Keratinocyte (primary cell): ENCODE measurements around the gene SLC25A21. TPM values are rescaled to one million over a fixed set of nuclear protein-coding genes. Genes with fewer than 3 reads are reported as not detected.

ENCODE experiments used
- DNase-seq: peaks from one replicate; pipeline ENCODE4 v3.0.0-alpha.2; 2011; ENCODE audit warnings: low read depth, missing footprints, low spot score
- FAIRE-seq: peaks from 2 replicates; lab custom pipeline; 2011; peaks lifted over from hg19 to GRCh38; lab: Jason Lieb, UNC
- H2AFZ ChIP-seq: 2 replicates; pipeline ENCODE4 v1.6.0; 2012; ENCODE audit warnings: low read length, control low read depth, inconsistent platforms; ENCODE audit not compliant: control insufficient read depth
- H3K27ac ChIP-seq: 2 replicates; pipeline ENCODE4 v1.5.1; 2011; ENCODE audit warnings: low read length; ENCODE audit not compliant: control insufficient read depth, insufficient read depth
- H3K27me3 ChIP-seq: 3 replicates; pipeline ENCODE4 v1.6.0; 2011; ENCODE audit warnings: low read length; ENCODE audit not compliant: control insufficient read depth, insufficient read depth; ENCODE audit errors: extremely low read depth
- H3K36me3 ChIP-seq, 2 experiments: 2 replicates in 1 of 2; 3 replicates in 1 of 2; pipeline ENCODE4 v1.5.1; 2011; ENCODE audit warnings: low read length in 2 of 2, mild to moderate bottlenecking in 1 of 2; ENCODE audit not compliant: control insufficient read depth in 2 of 2, insufficient read depth in 2 of 2; ENCODE audit errors: extremely low read depth in 1 of 2
- H3K4me1 ChIP-seq: 3 replicates; pipeline ENCODE4 v1.5.1; 2011; ENCODE audit warnings: low read length; ENCODE audit not compliant: control insufficient read depth, insufficient read depth; ENCODE audit errors: extremely low read depth
- H3K4me2 ChIP-seq: 3 replicates; pipeline ENCODE4 v1.6.0; 2011; ENCODE audit warnings: low read depth, low read length; ENCODE audit not compliant: control insufficient read depth, insufficient read depth; ENCODE audit errors: extremely low read depth
- H3K4me3 ChIP-seq, 3 experiments: fragments of 200-600 bp in 1 of 3; sonication (generic) in 1 of 3; 2 replicates in 2 of 3; 3 replicates in 1 of 3; pipeline ENCODE4 v1.5.1; 2011 to 2016; ENCODE audit warnings: low read length in 3 of 3, mild to moderate bottlenecking in 3 of 3, control low read depth in 2 of 3, inconsistent platforms in 1 of 3, low read depth in 1 of 3, mixed read lengths in 1 of 3, mixed run types in 1 of 3, moderate library complexity in 1 of 3; ENCODE audit not compliant: control insufficient read depth in 2 of 3, insufficient read depth in 2 of 3; ENCODE audit errors: extremely low read depth in 1 of 3
- H3K79me2 ChIP-seq: 2 replicates; pipeline ENCODE4 v1.6.0; 2012; ENCODE audit warnings: low read length; ENCODE audit not compliant: control insufficient read depth, insufficient read depth
- H3K9ac ChIP-seq: 3 replicates; pipeline ENCODE4 v1.6.0; 2011; ENCODE audit warnings: low read length; ENCODE audit not compliant: control insufficient read depth, insufficient read depth; ENCODE audit errors: extremely low read depth
- H3K9me1 ChIP-seq: 3 replicates; pipeline ENCODE4 v1.6.0; 2011; ENCODE audit warnings: low read length; ENCODE audit not compliant: control insufficient read depth, insufficient read depth; ENCODE audit errors: extremely low read depth
- H3K9me3 ChIP-seq: 2 replicates; pipeline ENCODE4 v1.5.1; 2012; ENCODE audit warnings: low read depth, low read length; ENCODE audit not compliant: control insufficient read depth
- H4K20me1 ChIP-seq: 3 replicates; pipeline ENCODE4 v1.6.0; 2011; ENCODE audit warnings: low read length; ENCODE audit not compliant: control insufficient read depth, insufficient read depth; ENCODE audit errors: extremely low read depth
- EZH2 ChIP-seq: IDR thresholded peaks from one replicate; pipeline ENCODE4 v1.6.1; 2012; ENCODE audit warnings: inconsistent platforms, mild to moderate bottlenecking, low read length, moderate library complexity
- dilution Hi-C: fragments of 300-500 bp; cut with MboI; formaldehyde crosslinking; loops from one replicate; pipeline ENCODE4 v1.7.0; 2020; ENCODE audit warnings: low sequenced_read_pairs; ENCODE audit not compliant: extremely low pct_ligation_motif_present
- polyA plus RNA-seq, 5 experiments: library from polyadenylated mRNA; depleted of rRNA in 3 of 5; stranded (reverse) in 3 of 5; stranded (forward) in 1 of 5; unstranded in 1 of 5; fragments of >200 nt; gene quantifications; 1 replicate in 1 of 5; 2 replicates in 3 of 5; 3 replicates in 1 of 5; pipeline versions ENCODE4 v1.2.1 to v1.2.3, GENCODE V29; 2011 to 2012; ENCODE audit warnings: missing spikeins in 2 of 5, low read depth in 1 of 5, low replicate concordance in 1 of 5
- TF ChIP-seq, protein P1 (sequence below), 3 experiments: IDR thresholded peaks in 1 of 3; conservative IDR thresholded peaks in 1 of 3; optimal IDR thresholded peaks in 1 of 3; 2 replicates in 2 of 3; 3 replicates in 1 of 3; pipeline versions ENCODE3 to v1.5.1; 2011; ENCODE audit warnings: low read length in 3 of 3, mild to moderate bottlenecking in 3 of 3, moderate library complexity in 2 of 3, control low read depth in 1 of 3, inconsistent platforms in 1 of 3; ENCODE audit not compliant: insufficient read depth in 2 of 3; ENCODE audit errors: extremely low read depth in 1 of 3

The SLC25A21 gene
- polyA plus RNA-seq, 1 donor (not counting 4 experiments of a cell fraction or from before 2014, with no cell fraction given): 0.66 TPM

DNA sequence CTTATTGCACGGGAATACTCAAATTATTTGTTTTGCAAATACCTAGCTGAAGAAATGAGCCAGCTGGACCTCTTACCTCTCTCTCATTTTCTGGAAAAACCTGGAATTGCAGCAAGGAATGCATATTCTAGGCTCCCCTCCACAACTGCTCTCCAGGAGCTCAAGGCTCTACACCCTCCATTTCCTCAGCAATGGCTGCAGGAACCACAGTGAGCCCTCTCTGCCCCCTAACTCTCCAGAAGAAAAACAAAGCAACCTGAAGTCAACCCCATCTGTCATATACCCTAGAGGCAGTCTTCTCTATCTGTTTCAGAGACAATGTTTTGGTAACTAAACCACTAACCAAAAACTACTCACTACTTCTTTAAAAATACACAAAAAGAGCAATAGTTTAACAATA lies 221.6 kb downstream of the SLC25A21 start:
- Histone ChIP-seq H4K20me1 (no peaks in the 10 kb centered on the region), H3K9me1 (no peaks in the 10 kb centered on the region), H3K4me3 (no peak overlapping the region), H3K9ac (no peak overlapping the region), H3K9me3 (no peaks in the 10 kb centered on the region), H3K4me1 (peaks cover 8% of the 10 kb centered on the region), H2AFZ (no peak overlapping the region), H3K4me2 (no peak overlapping the region), H3K36me3 (no peaks in the 10 kb centered on the region), H3K27ac (no peak overlapping the region), H3K27me3 (no peaks in the 10 kb centered on the region), H3K79me2 (no peaks in the 10 kb centered on the region)
- FAIRE-seq: no peak
- TF ChIP-seq, protein P1, sequence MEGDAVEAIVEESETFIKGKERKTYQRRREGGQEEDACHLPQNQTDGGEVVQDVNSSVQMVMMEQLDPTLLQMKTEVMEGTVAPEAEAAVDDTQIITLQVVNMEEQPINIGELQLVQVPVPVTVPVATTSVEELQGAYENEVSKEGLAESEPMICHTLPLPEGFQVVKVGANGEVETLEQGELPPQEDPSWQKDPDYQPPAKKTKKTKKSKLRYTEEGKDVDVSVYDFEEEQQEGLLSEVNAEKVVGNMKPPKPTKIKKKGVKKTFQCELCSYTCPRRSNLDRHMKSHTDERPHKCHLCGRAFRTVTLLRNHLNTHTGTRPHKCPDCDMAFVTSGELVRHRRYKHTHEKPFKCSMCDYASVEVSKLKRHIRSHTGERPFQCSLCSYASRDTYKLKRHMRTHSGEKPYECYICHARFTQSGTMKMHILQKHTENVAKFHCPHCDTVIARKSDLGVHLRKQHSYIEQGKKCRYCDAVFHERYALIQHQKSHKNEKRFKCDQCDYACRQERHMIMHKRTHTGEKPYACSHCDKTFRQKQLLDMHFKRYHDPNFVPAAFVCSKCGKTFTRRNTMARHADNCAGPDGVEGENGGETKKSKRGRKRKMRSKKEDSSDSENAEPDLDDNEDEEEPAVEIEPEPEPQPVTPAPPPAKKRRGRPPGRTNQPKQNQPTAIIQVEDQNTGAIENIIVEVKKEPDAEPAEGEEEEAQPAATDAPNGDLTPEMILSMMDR (optimal IDR thresholded peaks at IDR 0.05 in 1 of 3, IDR thresholded peaks at IDR 0.05 in 1 of 3, conservative IDR thresholded peaks at IDR 0.05 in 1 of 3; ENCODE audit: extremely low read depth in 1 of 3, insufficient read depth in 2 of 3, low read length in 3 of 3): no peak
- TF ChIP-seq EZH2: no peak
- dilution Hi-C loops: no loop called here
- no peak for DNase-seq

DNA sequence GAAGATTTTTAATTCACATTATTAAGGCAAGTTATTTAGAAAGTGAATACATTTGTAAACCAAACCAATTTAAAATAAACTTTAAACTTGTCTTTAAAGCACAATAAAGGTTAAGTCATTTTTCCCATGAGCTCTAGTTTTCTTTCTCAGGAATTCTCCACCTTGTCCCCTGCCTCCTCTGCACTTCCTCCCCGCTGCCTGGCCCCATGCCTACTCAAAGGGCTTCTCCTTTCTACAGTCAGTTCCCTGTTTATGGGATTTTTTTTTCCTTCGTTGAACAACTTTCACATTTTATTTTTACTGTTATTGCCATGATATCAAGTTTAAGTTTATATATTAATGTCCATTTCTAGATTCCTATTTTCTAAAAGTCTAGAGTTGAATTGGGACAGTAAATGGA lies 223.0 kb downstream of the SLC25A21 start:
- H3K9ac ChIP-seq: no peak overlapping the region
- peaks cover 15% of the 10 kb centered on the region for H3K4me1 ChIP-seq
- no peaks in the 10 kb centered on the region for H3K9me3 ChIP-seq
- no peaks in the 10 kb centered on the region for H3K36me3 ChIP-seq
- no peaks in the 10 kb centered on the region for H4K20me1 ChIP-seq
- DNase-seq: no peak
- no peaks in the 10 kb centered on the region for H3K9me1 ChIP-seq
- H3K79me2 ChIP-seq: no peaks in the 10 kb centered on the region
- TF ChIP-seq, protein P1 (optimal IDR thresholded peaks at IDR 0.05 in 1 of 3, IDR thresholded peaks at IDR 0.05 in 1 of 3, conservative IDR thresholded peaks at IDR 0.05 in 1 of 3; ENCODE audit: extremely low read depth in 1 of 3, insufficient read depth in 2 of 3, low read length in 3 of 3): no peak
- TF ChIP-seq EZH2: no peak
- H3K4me3 ChIP-seq: no peak overlapping the region
- no peak overlapping the region for H3K27ac ChIP-seq
- no peak overlapping the region for H3K4me2 ChIP-seq
- H3K27me3 ChIP-seq: no peaks in the 10 kb centered on the region
- H2AFZ ChIP-seq: no peak overlapping the region
- dilution Hi-C loops: loop anchor here (25.0 kb wide), 1 partner anchor 312 kb away; no protein-coding TSS in a partner anchor
- no peak for FAIRE-seq
